ENCODE measurements around the gene RIN2.
A peak's percentile ranks its signal among the peaks of the same experiment; 100 is the strongest.
"Not testable (repeated sequence)": the region's sequence is repeated elsewhere in the genome, so short reads cannot be mapped to it uniquely, and the experiment has no call there.

The RIN2 gene

GRCh38 chr20:19738951-19739350 lies 19.1 kb upstream of the RIN2 start:
- DNase-seq: no peak

GRCh38 chr20:19739351-19739750 lies 18.7 kb upstream of the RIN2 start:
- DNase-seq: no peak

GRCh38 chr20:19740512-19740911 lies 17.5 kb upstream of the RIN2 start:
- DNase-seq: no peak

- DNase-seq: no peak
These were observed 16.1 kb upstream of the RIN2 start for GRCh38 chr20:19741924-19742323.

- no peak for DNase-seq
These were observed 15.0 kb upstream of the RIN2 start for GRCh38 chr20:19742974-19743639.

GRCh38 chr20:19743640-19743995 lies 14.4 kb upstream of the RIN2 start:
- DNase-seq: no peak

GRCh38 chr20:19745106-19745505 lies 13.0 kb upstream of the RIN2 start:
- no peak for DNase-seq

GRCh38 chr20:19745584-19745983 lies 12.5 kb upstream of the RIN2 start:
- DNase-seq: no peak

- no peak for DNase-seq
These were observed 11.7 kb upstream of the RIN2 start for GRCh38 chr20:19746396-19746795.

- DNase-seq: no peak
These were observed 10.2 kb upstream of the RIN2 start for GRCh38 chr20:19747903-19748302.

- DNase-seq: no peak
These were observed 9.4 kb upstream of the RIN2 start for GRCh38 chr20:19748681-19749080.

GRCh38 chr20:19749618-19750071 lies 8.4 kb upstream of the RIN2 start:
- no peak for DNase-seq

GRCh38 chr20:19750101-19750606 lies 7.9 kb upstream of the RIN2 start:
- no peak for DNase-seq

- no peak for DNase-seq
These were observed 7.0 kb upstream of the RIN2 start for GRCh38 chr20:19750907-19751636.

- not testable (repeated sequence) for DNase-seq
These were observed 3.9 kb upstream of the RIN2 start for GRCh38 chr20:19754201-19754600.

GRCh38 chr20:19756761-19757486 lies 1.1 kb upstream of the RIN2 start:
- no peak for DNase-seq

- DNase-seq: peak; percentile 58
These were observed 448 bp upstream of the RIN2 start for GRCh38 chr20:19757487-19758132.

GRCh38 chr20:19758501-19759331 lies 658 bp downstream of the RIN2 start:
- DNase-seq: no peak

GRCh38 chr20:19760371-19760721 lies 2.3 kb downstream of the RIN2 start:
- no peak for DNase-seq

- no peak for DNase-seq
These were observed 3.3 kb downstream of the RIN2 start for GRCh38 chr20:19761326-19761725.

- DNase-seq: no peak
These were observed 3.8 kb downstream of the RIN2 start for GRCh38 chr20:19761841-19762240.

GRCh38 chr20:19764207-19764606 lies 6.1 kb downstream of the RIN2 start:
- DNase-seq: no peak
